Activated CD8-positive, alpha-beta T cell treated with anti-CD3 and anti-CD28 coated beads for 36 hours (primary cell): ENCODE results near the gene DOCK3. TPM values are rescaled to one million over a fixed set of nuclear protein-coding genes. Genes with fewer than 3 reads are reported as not detected.
A peak's percentile ranks its signal among the peaks of the same experiment; 100 is the strongest.
"Not testable (repeated sequence)": the region's sequence is repeated elsewhere in the genome, so short reads cannot be mapped to it uniquely, and the experiment has no call there.

Experiments
- ATAC-seq: fragments of 200-7000 bp; cut with Tn5 transposase; one replicate; pipeline ENCODE4 v1.10.0; 2021; ENCODE audit warnings: mild to moderate bottlenecking, moderate library complexity
- CTCF ChIA-PET: fragments of 350-600 bp; sonication (Branson Sonifier 250); formaldehyde crosslinking; loops from one replicate; lab custom pipeline; 2021; ENCODE audit warnings: antibody characterized with exemption; lab: Charles Lee
- POLR2A ChIA-PET: fragments of 350-600 bp; sonication (Branson Sonifier 250); formaldehyde crosslinking; loops from one replicate; lab custom pipeline; 2021; ENCODE audit warnings: antibody characterized with exemption; lab: Charles Lee
- DNase-seq: peaks from one replicate; pipeline ENCODE4 v3.0.0-alpha.2; 2020
- H3K27ac Mint-ChIP-seq: one replicate; pipeline ENCODE4 v1.8.0; 2021; ENCODE audit warnings: mild to moderate bottlenecking, mixed read lengths
- H3K27me3 Mint-ChIP-seq: one replicate; pipeline ENCODE4 v1.8.0; 2021; ENCODE audit warnings: mixed read lengths
- H3K36me3 Mint-ChIP-seq: one replicate; pipeline ENCODE4 v1.8.0; 2021; ENCODE audit warnings: low read depth, mixed read lengths
- H3K4me1 Mint-ChIP-seq: one replicate; pipeline ENCODE4 v1.8.0; 2021; ENCODE audit warnings: low read depth, mixed read lengths
- H3K4me3 Mint-ChIP-seq: one replicate; pipeline ENCODE4 v1.8.0; 2021; ENCODE audit warnings: mild to moderate bottlenecking, moderate library complexity, mixed read lengths
- H3K9me3 Mint-ChIP-seq: one replicate; pipeline ENCODE4 v1.8.0; 2021; ENCODE audit warnings: mixed read lengths
- intact Hi-C: fragments of 100-400 bp; cut with micrococcal nuclease; formaldehyde crosslinking; loops from one replicate; pipeline ENCODE4 v1.10.0; 2022
- total RNA-seq, 2 experiments: library from RNA; stranded (reverse); gene quantifications; one replicate each; pipeline ENCODE4 v1.2.3, GENCODE V29; 2021
- TF ChIP-seq, protein P1 (sequence below): fragments of 200-600 bp; IDR thresholded peaks from one replicate; pipeline ENCODE4 v1.8.0; 2022; ENCODE audit warnings: antibody characterized with exemption, mild to moderate bottlenecking

The DOCK3 gene
- total RNA-seq, 2 experiments from 2014 or later = 3.6 to 4.2 TPM

DNA sequence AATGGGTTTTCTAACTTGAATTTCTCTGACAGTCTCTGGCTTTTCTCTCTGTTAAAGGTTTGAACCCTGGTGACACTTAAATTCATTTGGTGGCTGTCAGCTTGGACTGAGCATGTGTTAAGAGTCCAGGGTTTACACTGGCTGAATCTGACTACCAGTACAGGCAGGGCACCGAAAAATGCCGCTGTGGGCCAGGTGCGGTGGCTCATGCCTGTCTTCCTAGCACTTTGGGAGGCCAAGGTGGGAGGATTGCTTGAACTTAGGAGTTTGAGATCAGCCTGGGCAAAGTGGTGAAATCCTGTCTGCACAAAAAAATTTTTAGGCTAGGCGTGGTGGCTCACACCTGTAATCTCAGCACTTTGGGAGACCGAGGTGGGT lies 712.1 kb downstream of the DOCK3 start:
- peak overlapping the region; percentile 88 for H3K4me3 Mint-ChIP-seq
- ATAC-seq (no peak), DNase-seq (no peak)
- CTCF ChIA-PET = interaction anchor here (1.0 to 3.6 kb wide), 2 partner anchors 415 to 771 kb away, joined by 4 to 20 read pairs; partner anchors contain the start of gene MAPKAPK3
- H3K27ac Mint-ChIP-seq = peak overlapping the region; percentile 97
- H3K36me3 Mint-ChIP-seq = peaks cover 48% of the 10 kb centered on the region
- POLR2A ChIA-PET = interaction anchor here (1.2 to 2.7 kb wide), 2 partner anchors 777 to 794 kb away, joined by 4 to 11 read pairs; no protein-coding TSS in a partner anchor
- H3K4me1 Mint-ChIP-seq = peaks cover 50% of the 10 kb centered on the region
- intact Hi-C loops = loop anchor here (5.0 to 10.0 kb wide), 2 partner anchors 298 to 770 kb away; partner anchors contain the start of gene MAPKAPK3
- no peaks in the 10 kb centered on the region for H3K9me3 Mint-ChIP-seq
- no peaks in the 10 kb centered on the region for H3K27me3 Mint-ChIP-seq
- TF ChIP-seq, protein P1, sequence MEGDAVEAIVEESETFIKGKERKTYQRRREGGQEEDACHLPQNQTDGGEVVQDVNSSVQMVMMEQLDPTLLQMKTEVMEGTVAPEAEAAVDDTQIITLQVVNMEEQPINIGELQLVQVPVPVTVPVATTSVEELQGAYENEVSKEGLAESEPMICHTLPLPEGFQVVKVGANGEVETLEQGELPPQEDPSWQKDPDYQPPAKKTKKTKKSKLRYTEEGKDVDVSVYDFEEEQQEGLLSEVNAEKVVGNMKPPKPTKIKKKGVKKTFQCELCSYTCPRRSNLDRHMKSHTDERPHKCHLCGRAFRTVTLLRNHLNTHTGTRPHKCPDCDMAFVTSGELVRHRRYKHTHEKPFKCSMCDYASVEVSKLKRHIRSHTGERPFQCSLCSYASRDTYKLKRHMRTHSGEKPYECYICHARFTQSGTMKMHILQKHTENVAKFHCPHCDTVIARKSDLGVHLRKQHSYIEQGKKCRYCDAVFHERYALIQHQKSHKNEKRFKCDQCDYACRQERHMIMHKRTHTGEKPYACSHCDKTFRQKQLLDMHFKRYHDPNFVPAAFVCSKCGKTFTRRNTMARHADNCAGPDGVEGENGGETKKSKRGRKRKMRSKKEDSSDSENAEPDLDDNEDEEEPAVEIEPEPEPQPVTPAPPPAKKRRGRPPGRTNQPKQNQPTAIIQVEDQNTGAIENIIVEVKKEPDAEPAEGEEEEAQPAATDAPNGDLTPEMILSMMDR = no peak

DNA sequence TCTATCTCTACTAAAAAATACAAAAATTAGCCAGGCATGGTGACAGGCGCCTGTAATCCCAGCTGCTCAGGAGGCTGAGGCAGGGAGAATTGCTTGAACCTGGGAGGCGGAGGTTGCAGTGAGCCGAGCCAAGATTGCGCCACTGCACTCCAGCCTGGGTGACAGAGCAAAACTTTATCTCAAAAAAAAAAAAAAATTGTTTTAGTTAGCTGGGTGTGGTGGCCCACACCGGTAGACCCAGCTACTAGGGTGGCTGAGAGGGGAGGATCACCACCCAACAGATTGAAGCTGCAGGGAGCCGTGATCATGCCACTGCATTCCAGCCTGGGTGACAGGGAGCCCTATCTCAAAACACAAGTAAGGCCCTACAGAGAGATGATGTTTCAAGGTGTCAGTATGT lies 712.6 kb downstream of the DOCK3 start:
- DNase-seq, H3K9me3 Mint-ChIP-seq, ATAC-seq, H3K27me3 Mint-ChIP-seq: not testable (repeated sequence)
- peaks cover 51% of the 10 kb centered on the region for H3K36me3 Mint-ChIP-seq
- peak overlapping the region; percentile 17 for H3K27ac Mint-ChIP-seq
- H3K4me3 Mint-ChIP-seq = peak overlapping the region; percentile 88
- intact Hi-C loops = loop anchor here (5.0 to 10.0 kb wide), 2 partner anchors 298 to 770 kb away; partner anchors contain the start of gene MAPKAPK3
- POLR2A ChIA-PET = interaction anchor here (0.9 kb wide), 1 partner anchor 777 kb away, joined by 6 read pairs; no protein-coding TSS in a partner anchor
- H3K4me1 Mint-ChIP-seq = peaks cover 50% of the 10 kb centered on the region
- CTCF ChIA-PET = interaction anchor here (0.9 to 3.6 kb wide), 4 partner anchors 9 to 771 kb away, joined by 3 to 20 read pairs (median 4); partner anchors contain the start of gene MAPKAPK3

DNA sequence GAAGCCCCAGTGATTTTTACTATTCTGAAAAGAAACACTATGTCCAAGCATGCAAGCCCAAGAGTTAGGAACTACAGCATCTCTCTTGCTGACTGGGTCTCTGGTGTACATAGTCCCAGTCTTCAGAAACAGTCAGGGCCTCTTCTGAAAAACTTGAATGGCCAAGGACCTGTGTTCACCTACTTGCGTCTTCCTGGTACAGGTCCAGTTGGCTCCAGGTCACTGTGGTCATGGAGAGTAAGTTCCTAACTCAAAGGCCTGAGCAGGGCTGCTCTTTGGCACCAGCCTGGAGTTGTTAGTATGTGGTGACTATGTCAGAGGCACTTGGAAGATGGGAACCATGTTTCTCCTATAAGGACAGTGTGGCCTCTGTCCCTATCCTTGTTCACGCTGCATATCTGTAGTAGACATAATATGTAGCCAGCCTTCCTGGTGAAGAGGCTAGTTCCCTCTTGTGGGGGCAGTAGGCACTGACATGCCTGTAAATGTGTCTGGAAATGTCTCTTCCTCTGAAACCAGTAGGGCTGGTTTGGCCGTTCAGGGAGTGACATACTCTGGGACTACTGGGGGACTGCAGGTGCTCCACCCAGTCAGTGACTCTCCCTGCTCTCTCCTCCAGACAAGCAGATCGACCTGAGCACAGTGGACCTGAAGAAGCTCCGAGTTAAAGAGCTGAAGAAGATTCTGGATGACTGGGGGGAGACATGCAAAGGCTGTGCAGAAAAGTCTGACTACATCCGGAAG lies 713.7 kb downstream of the DOCK3 start:
- Mint-ChIP-seq H3K9me3 (no peaks in the 10 kb centered on the region), H3K27ac (peak overlapping the region; percentile 49), H3K4me3 (peak overlapping the region; percentile 88), H3K36me3 (peaks cover 60% of the 10 kb centered on the region), H3K27me3 (no peaks in the 10 kb centered on the region), H3K4me1 (peaks cover 55% of the 10 kb centered on the region)
- intact Hi-C loops = loop anchor here (5.0 to 10.0 kb wide), 2 partner anchors 296 to 771 kb away; partner anchors contain the start of gene MAPKAPK3
- TF ChIP-seq, protein P1 = no peak
- no peak for DNase-seq
- POLR2A ChIA-PET = interaction anchor here (0.6 to 1.6 kb wide), 6 partner anchors 13 to 814 kb away, joined by 3 to 6 read pairs (median 3); no protein-coding TSS in a partner anchor
- no peak for ATAC-seq
- CTCF ChIA-PET = interaction anchor here (0.5 to 4.1 kb wide), 10 partner anchors 10 to 772 kb away, joined by 3 to 23 read pairs (median 4); partner anchors contain the start of gene MAPKAPK3

DNA sequence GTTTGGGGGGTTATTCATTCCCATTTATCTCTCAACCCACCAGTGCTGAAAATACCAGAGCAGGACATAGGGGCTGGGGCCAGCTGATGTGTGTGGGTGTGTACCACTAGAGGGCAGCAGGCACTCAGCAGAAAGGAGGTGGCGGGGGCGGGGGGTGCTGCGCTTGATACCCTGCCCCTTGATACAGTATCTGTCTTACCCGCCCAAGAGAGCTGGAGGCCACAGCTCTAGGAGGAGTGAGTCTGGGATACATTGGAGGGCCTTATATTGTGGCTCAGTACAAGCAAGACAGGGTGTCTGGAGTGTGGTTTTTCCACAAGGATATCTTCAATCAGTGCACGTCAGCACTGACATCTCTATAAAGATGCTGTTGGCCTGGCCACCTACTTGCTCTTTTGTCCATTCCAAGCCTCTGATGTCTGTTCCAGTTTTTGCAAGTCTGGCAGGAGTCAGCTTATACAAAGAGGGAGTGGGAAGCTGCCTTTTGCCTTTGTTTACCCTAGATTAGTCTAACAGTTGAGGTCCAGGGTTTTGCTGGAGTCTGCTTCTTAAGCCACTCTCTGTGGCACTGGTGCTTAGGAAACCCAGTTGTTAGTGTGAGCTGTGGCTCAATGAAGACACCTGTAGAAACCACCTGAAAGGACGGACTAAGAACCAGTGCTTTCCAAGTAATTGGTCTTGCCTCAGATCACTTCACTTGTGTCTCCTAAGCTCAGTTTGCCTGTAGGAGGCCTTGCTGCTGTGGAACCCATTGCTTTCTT lies 714.9 kb downstream of the DOCK3 start:
- H3K4me1 Mint-ChIP-seq = peaks cover 62% of the 10 kb centered on the region
- no peak overlapping the region for H3K4me3 Mint-ChIP-seq
- H3K27me3 Mint-ChIP-seq = no peaks in the 10 kb centered on the region
- TF ChIP-seq, protein P1 = peak; percentile 66
- DNase-seq (peak; percentile 77), ATAC-seq (no peak)
- H3K36me3 Mint-ChIP-seq = peaks cover 63% of the 10 kb centered on the region
- ChIA-PET CTCF (interaction anchor here (0.5 to 4.1 kb wide), 20 partner anchors 12 to 922 kb away, joined by 3 to 23 read pairs (median 4); partner anchors contain the start of genes HEMK1 and MAPKAPK3), POLR2A (interaction anchor here (0.6 to 1.6 kb wide), 10 partner anchors 12 to 1045 kb away, joined by 3 to 4 read pairs (median 3); partner anchors contain the start of gene HEMK1)
- intact Hi-C loops = loop anchor here (5.0 to 10.0 kb wide), 2 partner anchors 295 to 772 kb away; partner anchors contain the start of gene MAPKAPK3
- H3K9me3 Mint-ChIP-seq = no peaks in the 10 kb centered on the region
- H3K27ac Mint-ChIP-seq = peak overlapping the region; percentile 62
